SK-N-SH treated with all-trans-retinoic acid at 6 μM for 48 hours (cell line): Measurements from ENCODE around the gene POU5F1.

Experiments
- ARNTL ChIP-seq: fragments of 450-650 bp; formaldehyde crosslinking; IDR thresholded peaks from 2 replicates; pipeline ENCODE4 v1.5.0; 2020; ENCODE audit warnings: low read depth, mild to moderate bottlenecking, moderate library complexity, borderline replicate concordance
- BACH2 ChIP-seq: fragments of 250-450 bp; sonication (Bioruptor Pico); IDR thresholded peaks from 2 replicates; pipeline ENCODE4 v1.9.0; 2021; ENCODE audit warnings: mild to moderate bottlenecking, borderline replicate concordance
- ISL1 ChIP-seq: fragments of 250-450 bp; sonication (Bioruptor Pico); IDR thresholded peaks from 2 replicates; pipeline ENCODE4 v2.1.2; 2022; ENCODE audit warnings: mild to moderate bottlenecking, moderate library complexity
- POU6F1 ChIP-seq: fragments of 250-450 bp; sonication (Bioruptor Pico); IDR thresholded peaks from 2 replicates; pipeline ENCODE4 v1.8.0; 2021; ENCODE audit warnings: low read depth, mild to moderate bottlenecking, moderate library complexity, borderline replicate concordance
- PPARA ChIP-seq: fragments of 250-450 bp; sonication (Bioruptor Pico); IDR thresholded peaks from 2 replicates; pipeline ENCODE4 v1.5.0; 2020; ENCODE audit warnings: mild to moderate bottlenecking, borderline replicate concordance
- SNAI2 ChIP-seq: fragments of 250-450 bp; sonication (Bioruptor Pico); IDR thresholded peaks from 2 replicates; pipeline ENCODE4 v1.5.0; 2020; ENCODE audit warnings: mild to moderate bottlenecking, moderate library complexity
- TCF4 ChIP-seq: fragments of 250-450 bp; sonication (Bioruptor Pico); IDR thresholded peaks from 2 replicates; pipeline ENCODE4 v1.8.0; 2021; ENCODE audit warnings: mild to moderate bottlenecking, moderate library complexity, borderline replicate concordance
- ZNF70 ChIP-seq: fragments of 450-650 bp; formaldehyde crosslinking; IDR thresholded peaks from 2 replicates; pipeline ENCODE4 v1.5.0; 2020; ENCODE audit warnings: mild to moderate bottlenecking, moderate library complexity
- ZNF8 ChIP-seq: fragments of 450-650 bp; formaldehyde crosslinking; IDR thresholded peaks from 2 replicates; pipeline ENCODE4 v1.5.0; 2020; ENCODE audit warnings: mild to moderate bottlenecking, moderate library complexity

GRCh38 chr6:31158863-31159855, 11.3 kb downstream of the POU5F1 start:
- TF ChIP-seq SNAI2 (CRISPR knock-in tag) (no peak), ZNF70 (CRISPR knock-in tag) (no peak), ZNF8 (no peak), PPARA (CRISPR knock-in tag) (no peak), ISL1 (CRISPR knock-in tag) (no peak), BACH2 (no peak), TCF4 (no peak), POU6F1 (CRISPR knock-in tag) (no peak), ARNTL (CRISPR knock-in tag) (no peak)
